Limb (tissue), 2 donors: ENCODE measurements around the gene ADAMTSL1.
A peak's percentile ranks its signal among the peaks of the same experiment; 100 is the strongest.
"Not testable (repeated sequence)": the region's sequence is repeated elsewhere in the genome, so short reads cannot be mapped to it uniquely, and the experiment has no call there.

ENCODE experiments used
- DNase-seq, 2 donors: peaks; one replicate each; pipeline ENCODE4 v3.0.0-alpha.2; 2016; ENCODE audit errors: extremely low spot score in 2 of 2

Gene ADAMTSL1

GRCh38 chr9:18905028-18905882 is 431.3 kb downstream of the ADAMTSL1 start:
- no peak for DNase-seq

- DNase-seq: no peak
These were observed 432.1 kb downstream of the ADAMTSL1 start for GRCh38 chr9:18905883-18906629.

DNA sequence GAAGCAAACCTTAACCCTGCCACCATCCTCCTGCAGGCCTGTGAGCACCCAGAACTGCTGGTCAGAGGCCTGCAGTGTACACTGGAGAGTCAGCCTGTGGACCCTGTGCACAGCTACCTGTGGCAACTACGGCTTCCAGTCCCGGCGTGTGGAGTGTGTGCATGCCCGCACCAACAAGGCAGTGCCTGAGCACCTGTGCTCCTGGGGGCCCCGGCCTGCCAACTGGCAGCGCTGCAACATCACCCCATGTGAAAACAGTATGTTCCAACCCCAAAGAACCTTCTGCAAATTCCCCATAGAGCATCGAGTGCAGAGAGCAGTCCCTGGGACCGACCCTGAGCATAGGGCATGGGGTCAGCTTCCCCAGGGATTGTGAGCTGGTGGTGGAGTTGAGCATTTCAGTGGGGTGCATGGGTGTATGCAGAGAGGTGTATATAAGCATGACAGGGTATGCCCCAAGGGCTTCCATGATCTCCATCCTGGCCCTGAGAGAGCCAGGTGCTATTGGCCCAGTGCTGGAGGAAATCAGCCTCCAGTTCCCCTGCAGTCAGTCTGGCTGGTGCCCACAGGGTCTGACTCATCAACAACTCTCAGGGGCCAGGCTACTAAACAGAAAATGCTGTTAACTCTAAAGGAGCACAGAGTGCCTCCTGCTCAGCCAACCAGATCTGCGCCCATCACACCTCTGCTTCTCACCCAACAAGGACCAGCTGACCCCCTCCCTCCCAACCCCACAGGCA is 432.9 kb downstream of the ADAMTSL1 start:
- no peak for DNase-seq

DNA sequence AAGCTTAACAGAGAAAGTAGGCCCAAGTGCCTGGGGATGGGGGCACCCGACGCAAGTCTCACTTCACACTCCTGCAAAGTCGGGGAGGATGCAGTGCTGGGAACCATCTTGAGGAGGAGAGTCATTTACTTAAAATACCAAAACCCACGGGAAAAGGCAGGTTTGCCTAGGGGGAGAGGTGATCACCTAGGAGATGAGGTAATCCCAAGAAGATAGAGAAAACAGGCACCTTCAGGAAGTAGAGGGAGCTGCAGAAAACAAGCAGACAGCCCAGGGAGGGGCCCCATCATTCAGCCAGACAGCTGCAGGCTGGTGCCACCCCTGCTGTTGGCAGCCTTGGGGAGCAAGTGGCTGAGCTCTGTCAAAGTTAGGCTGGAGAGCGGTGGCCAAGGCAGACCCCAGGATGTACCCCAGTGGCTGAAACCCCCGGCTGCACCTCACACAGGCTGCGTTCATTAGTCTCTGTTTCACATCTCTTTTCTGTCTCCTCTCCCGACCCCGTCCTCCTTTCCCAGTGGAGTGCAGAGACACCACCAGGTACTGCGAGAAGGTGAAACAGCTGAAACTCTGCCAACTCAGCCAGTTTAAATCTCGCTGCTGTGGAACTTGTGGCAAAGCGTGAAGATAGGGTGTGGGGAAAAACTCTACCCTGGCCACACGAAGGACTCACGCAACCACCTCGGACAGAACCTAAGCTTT is 434.1 kb downstream of the ADAMTSL1 start:
- no peak for DNase-seq

DNA sequence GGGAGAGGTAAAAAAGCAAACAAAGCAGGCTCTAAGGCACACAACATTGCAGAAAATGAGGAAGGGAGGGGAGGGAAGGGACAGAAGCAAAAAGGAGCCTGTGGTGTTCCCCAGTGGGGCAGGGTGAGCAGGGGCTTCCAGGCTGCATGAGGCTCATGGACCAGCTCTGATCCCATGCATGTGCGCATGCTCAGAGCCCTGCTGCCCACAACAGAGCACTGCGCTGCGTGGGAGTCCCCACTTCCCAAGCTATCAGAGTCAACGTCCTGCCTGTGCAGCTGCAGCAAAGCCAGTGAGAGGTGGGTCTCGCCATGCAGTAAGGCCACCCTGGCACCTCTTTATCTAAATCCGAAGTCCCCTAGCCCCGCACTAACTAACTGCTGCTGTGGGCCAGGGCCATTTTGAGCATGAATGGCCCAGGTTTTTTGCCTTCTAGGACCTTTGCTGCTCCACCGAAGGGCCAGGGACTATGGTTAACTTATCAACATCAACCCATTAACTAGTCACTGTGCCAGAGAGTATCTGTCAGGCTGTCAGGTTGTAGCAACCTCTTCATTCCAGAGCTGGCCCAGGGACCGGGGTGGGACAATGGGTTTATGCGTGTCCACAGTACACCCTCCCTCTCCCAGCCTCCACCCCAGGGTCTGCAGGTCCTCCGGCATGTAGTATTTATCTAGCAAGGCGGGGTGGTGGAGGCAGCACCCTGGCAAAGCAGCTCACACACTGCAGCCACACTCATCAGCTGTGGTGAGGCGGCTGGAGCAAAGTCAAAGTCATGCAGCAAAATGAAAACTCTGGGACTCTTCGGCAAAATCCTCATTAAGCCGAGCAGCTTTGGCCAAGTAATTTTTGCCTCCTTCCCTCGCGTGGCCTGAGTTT is 435.4 kb downstream of the ADAMTSL1 start:
- no peak for DNase-seq

GRCh38 chr9:18910435-18910834 is 436.5 kb downstream of the ADAMTSL1 start:
- DNase-seq: no peak

GRCh38 chr9:18910916-18911315 is 437.0 kb downstream of the ADAMTSL1 start:
- DNase-seq: no peak

DNA sequence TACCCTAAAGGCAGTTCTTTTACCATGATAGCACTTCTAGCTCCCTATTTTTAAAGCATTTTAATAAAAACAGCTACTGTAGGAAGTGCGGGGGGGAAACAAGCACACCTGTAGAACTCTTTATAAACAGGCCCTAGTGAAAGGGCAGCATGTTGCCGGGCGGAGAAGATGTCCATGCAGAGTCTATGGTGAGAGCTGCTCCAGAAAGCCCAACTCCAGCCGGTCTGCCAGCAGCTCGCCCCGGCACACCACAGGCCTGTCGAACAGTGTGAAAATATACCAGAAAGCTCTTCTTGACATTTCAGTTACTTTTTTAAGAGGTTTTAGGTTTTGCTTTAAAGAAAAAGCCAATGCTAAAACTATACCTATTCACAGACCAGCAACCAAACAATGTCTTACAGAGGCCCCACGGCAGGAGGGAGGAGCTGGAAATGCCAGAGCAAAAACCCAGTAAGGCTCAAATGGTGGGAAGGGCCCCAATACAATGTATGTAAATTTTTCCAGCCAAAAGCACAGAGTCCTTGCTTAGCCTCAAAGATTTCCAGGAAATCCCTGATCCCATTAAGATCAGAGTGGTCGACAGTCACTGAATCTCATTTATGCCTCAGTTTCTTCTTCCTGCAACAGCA is 437.9 kb downstream of the ADAMTSL1 start:
- DNase-seq: no peak

- peak in 1 of 2 donors; percentile 20 for DNase-seq
These were observed 446.5 kb downstream of the ADAMTSL1 start for GRCh38 chr9:18920141-18921084.

DNA sequence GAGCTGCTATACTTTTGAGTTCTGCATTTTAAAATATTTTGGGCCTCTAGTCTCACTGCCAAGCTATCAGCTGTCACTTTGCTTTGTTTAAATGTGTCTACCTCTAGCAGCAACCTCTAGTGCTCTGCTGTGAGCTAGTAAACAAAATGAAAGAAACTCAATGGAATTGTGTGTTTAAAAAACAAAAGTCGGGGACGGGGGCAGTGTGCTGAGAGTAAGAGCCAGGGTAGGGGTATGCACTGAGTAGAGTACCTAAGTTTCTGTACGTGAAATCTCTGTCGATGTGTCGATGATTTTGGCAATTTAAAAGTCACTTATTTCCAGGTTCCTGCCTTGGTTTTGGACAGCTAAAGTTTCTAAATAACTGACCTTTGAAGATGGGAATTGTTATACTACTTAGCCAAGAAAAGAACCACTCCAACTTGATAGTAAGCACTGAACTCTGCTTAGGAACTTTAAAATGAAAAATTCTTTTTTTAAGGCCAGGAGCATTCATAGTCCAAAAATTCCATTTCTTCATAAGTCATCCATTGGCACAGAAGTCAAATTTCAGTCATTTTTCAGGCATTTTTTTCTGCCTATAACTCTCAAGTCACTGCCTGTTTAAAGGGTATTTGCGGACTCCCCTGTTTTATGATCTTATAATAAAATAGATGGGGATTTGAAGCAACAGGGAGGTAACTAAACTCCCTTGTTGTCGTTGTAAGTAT is 447.6 kb downstream of the ADAMTSL1 start:
- peak in 1 of 2 donors; percentile 60 for DNase-seq

- no peak for DNase-seq
These were observed 448.4 kb downstream of the ADAMTSL1 start for GRCh38 chr9:18922161-18922885.

DNA sequence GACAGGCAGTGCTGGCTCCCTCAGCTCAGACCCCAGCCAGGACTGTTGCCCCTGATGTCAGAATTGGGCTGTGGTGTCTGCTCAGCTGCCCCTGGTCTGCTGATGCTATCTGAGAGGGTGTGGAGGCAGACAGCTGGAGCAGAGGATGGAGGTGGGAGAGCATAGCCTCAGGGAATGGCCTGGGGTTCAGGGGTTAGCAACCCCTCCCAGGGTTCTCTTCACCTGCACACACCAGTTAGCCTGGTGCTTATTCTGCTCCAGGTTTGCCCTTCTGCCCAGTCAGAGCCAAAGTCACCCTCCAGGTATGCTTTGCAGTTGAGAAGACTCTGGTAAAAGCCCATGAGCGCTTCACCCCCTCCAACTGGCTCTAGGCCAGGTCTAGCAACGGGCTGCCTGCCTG is 449.2 kb downstream of the ADAMTSL1 start:
- no peak for DNase-seq

- DNase-seq: no peak
These were observed 449.9 kb downstream of the ADAMTSL1 start for GRCh38 chr9:18923671-18924430.

DNA sequence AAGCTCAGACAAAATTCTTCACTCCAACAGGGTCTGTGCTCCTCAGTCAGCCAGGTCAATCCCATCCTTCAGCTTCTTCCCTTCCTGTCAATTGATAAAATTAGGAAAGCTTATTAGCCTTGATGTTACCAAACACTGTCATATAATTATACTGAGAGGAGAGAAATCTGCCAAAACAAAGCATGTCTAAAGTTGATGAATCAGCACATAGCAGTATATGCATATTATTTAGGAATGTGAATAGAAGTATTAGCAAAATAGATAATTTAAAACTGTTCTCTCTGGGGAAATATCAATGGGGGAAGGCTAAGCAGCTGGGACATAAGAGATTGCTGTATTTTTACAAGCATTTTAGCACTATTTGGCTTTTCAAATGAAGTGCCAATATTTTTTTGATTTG is 451.9 kb downstream of the ADAMTSL1 start:
- DNase-seq: no peak

GRCh38 chr9:18926513-18926912 is 452.6 kb downstream of the ADAMTSL1 start:
- no peak for DNase-seq

GRCh38 chr9:18928711-18929110 is 454.8 kb downstream of the ADAMTSL1 start:
- DNase-seq: no peak

GRCh38 chr9:18930611-18931010 is 456.7 kb downstream of the ADAMTSL1 start:
- not testable (repeated sequence) for DNase-seq
